ENCODE measurements around the gene RNF212.

DNA sequence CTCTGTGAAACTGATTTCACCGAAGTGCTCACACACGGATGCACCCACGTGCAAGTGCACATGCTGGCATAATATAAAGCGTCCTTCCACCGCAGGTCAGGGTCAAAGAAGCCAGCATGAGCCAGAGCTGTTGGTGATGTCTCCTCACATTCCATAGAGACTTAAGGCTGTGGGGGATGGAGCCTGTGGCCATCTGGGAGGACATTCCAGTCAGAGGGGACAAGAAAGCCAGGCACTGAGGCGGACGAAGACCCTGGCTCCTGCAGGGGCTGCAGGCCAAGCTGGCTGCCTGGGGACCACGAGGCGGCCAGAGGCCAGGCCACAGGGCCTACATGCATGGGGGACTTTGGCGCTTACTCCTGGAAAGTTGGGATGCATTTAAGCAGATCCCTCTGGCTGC lies 7.7 kb downstream of the RNF212 start:
- TF ChIP-seq, protein P1, sequence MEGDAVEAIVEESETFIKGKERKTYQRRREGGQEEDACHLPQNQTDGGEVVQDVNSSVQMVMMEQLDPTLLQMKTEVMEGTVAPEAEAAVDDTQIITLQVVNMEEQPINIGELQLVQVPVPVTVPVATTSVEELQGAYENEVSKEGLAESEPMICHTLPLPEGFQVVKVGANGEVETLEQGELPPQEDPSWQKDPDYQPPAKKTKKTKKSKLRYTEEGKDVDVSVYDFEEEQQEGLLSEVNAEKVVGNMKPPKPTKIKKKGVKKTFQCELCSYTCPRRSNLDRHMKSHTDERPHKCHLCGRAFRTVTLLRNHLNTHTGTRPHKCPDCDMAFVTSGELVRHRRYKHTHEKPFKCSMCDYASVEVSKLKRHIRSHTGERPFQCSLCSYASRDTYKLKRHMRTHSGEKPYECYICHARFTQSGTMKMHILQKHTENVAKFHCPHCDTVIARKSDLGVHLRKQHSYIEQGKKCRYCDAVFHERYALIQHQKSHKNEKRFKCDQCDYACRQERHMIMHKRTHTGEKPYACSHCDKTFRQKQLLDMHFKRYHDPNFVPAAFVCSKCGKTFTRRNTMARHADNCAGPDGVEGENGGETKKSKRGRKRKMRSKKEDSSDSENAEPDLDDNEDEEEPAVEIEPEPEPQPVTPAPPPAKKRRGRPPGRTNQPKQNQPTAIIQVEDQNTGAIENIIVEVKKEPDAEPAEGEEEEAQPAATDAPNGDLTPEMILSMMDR (IDR thresholded peaks at IDR 0.05; ENCODE audit: insufficient read depth, low read length): no peak
- no peak for TF ChIP-seq SPI1 (IDR thresholded peaks at IDR 0.05; ENCODE audit: borderline replicate concordance, low read depth)

All from HL-60 (cell line).